ENCODE data around the gene GPR75.

The GPR75 gene

GRCh38 chr2:53819634-53820033 lies 40.1 kb downstream of the GPR75 start:
- H3K9me3 ChIP-seq (ENCODE audit: low read length): no peaks in the 10 kb centered on the region
- H3K4me1 ChIP-seq (ENCODE audit: insufficient read depth, low read length): no peaks in the 10 kb centered on the region
- peaks cover 31% of the 10 kb centered on the region for H3K36me3 ChIP-seq (ENCODE audit: insufficient read depth, low read length)
- H3K4me3 ChIP-seq (ENCODE audit: low read length): no peak overlapping the region
- no peaks in the 10 kb centered on the region for H3K27me3 ChIP-seq (ENCODE audit: insufficient read depth, low read length)
- H2AFZ ChIP-seq (ENCODE audit: low read depth, low read length): no peak overlapping the region

DNA sequence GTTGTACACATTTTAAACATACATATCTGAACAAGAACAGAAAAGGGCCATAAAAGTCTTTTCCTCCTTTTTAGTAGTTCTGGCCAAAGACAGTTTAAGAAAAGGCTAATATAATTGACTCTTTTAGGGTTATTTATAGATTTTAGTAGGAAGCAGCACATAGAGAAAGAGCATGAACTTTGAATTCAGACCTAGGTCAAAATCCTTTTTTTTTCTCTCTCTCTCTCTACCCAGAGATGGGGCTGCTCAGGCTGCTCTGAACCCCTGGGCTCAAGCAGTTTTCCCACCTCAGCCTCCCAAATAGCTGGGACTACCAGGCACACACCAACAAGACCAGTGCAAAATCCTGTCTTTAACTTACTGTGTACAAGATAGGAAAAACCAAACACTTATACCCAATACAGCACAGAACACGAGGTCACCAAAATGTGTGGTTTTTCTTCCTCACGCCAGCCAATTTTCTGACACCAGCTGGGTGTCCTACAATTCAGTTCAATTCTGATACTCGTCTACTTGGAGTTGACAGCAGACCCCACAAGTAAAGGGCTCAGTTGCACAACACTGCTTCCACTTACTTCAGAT lies 40.8 kb downstream of the GPR75 start:
- Histone ChIP-seq H3K27me3 (ENCODE audit: insufficient read depth, low read length) (no peaks in the 10 kb centered on the region), H3K9me3 (ENCODE audit: low read length) (no peaks in the 10 kb centered on the region), H2AFZ (ENCODE audit: low read depth, low read length) (no peak overlapping the region), H3K36me3 (ENCODE audit: insufficient read depth, low read length) (peaks cover 35% of the 10 kb centered on the region), H3K4me3 (ENCODE audit: low read length) (no peak overlapping the region), H3K4me1 (ENCODE audit: insufficient read depth, low read length) (no peaks in the 10 kb centered on the region)

DNA sequence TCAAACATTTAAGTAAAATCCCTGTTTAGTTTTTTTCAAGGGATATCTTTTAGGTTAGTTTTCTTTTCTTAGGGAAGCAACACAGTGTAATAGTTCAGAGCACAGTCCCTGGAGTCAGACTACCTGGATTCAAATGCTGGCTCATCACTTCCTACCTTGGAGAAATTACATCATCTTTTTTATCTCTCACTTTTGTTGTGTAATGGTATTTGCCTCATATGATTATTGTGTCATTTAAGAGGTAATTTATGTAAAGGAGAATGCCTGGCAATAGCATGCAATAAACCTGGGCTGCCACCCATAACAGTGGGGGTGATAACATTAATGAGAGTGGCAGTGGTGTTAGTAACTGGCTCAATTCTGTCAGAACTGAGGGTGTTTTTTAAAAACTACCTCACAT lies 46.6 kb downstream of the GPR75 start:
- Histone ChIP-seq H3K27me3 (ENCODE audit: insufficient read depth, low read length) (no peaks in the 10 kb centered on the region), H3K36me3 (ENCODE audit: insufficient read depth, low read length) (peaks cover 65% of the 10 kb centered on the region), H3K4me1 (ENCODE audit: insufficient read depth, low read length) (no peaks in the 10 kb centered on the region), H2AFZ (ENCODE audit: low read depth, low read length) (no peak overlapping the region), H3K4me3 (ENCODE audit: low read length) (no peak overlapping the region), H3K9me3 (ENCODE audit: low read length) (no peaks in the 10 kb centered on the region)

DNA sequence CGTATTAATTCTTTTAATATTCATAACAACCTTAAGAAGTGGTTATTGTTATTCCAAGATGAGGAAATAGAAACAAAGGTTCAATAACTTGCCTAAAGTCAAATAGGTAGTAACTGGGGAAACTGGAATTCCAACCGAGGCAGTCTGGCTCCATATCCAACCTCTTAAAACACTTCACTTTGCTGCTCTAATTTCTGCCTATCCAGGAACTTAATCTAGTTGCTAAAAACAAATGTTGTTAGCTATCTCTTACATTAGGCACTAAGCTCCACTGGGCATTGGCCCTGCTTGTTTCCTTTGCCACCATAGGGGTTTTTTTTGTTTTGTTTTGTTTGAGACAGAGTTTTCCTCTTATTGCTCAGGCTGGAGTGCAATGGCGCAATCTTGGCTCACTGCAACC lies 48.2 kb downstream of the GPR75 start:
- H3K4me1 ChIP-seq (ENCODE audit: insufficient read depth, low read length): no peaks in the 10 kb centered on the region
- H3K27me3 ChIP-seq (ENCODE audit: insufficient read depth, low read length): no peaks in the 10 kb centered on the region
- peaks cover 63% of the 10 kb centered on the region for H3K36me3 ChIP-seq (ENCODE audit: insufficient read depth, low read length)
- H3K9me3 ChIP-seq (ENCODE audit: low read length): no peaks in the 10 kb centered on the region
- no peak overlapping the region for H2AFZ ChIP-seq (ENCODE audit: low read depth, low read length)
- H3K4me3 ChIP-seq (ENCODE audit: low read length): no peak overlapping the region

Data from neuron (in vitro differentiated cells).